Epidermal melanocyte (primary cell): Measurements from ENCODE around the gene ITGAE.
"Not testable (repeated sequence)": the region's sequence is repeated elsewhere in the genome, so short reads cannot be mapped to it uniquely, and the experiment has no call there.

Experiments used
- DNase-seq: peaks from one replicate; pipeline ENCODE4 v3.0.0; 2011; ENCODE audit warnings: low spot score; ENCODE audit not compliant: insufficient read length

ITGAE gene

DNA sequence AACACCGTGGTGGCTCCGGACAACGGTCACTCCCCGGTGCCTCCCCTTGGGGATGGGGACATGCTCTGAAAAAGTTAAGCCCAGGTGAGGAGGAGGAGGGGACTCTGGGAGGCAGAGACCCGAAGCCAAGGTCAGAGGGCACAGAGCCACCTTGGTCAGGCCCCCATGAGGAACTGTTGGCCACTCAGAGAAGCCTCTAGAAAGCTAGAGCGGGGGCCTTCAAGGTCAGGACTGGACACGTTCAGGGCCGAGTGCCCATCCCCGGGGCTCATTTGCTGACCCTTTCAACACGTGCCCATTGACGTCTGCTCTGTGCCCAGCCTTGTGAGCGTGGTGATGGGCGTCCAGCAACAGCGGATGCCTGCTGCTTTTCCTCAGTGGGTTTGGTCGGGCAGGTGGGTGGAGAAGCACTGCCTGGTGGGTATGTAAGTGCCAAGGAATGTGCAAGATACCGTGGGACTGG is 39.0 kb downstream of the ITGAE start:
- no peak for DNase-seq

DNA sequence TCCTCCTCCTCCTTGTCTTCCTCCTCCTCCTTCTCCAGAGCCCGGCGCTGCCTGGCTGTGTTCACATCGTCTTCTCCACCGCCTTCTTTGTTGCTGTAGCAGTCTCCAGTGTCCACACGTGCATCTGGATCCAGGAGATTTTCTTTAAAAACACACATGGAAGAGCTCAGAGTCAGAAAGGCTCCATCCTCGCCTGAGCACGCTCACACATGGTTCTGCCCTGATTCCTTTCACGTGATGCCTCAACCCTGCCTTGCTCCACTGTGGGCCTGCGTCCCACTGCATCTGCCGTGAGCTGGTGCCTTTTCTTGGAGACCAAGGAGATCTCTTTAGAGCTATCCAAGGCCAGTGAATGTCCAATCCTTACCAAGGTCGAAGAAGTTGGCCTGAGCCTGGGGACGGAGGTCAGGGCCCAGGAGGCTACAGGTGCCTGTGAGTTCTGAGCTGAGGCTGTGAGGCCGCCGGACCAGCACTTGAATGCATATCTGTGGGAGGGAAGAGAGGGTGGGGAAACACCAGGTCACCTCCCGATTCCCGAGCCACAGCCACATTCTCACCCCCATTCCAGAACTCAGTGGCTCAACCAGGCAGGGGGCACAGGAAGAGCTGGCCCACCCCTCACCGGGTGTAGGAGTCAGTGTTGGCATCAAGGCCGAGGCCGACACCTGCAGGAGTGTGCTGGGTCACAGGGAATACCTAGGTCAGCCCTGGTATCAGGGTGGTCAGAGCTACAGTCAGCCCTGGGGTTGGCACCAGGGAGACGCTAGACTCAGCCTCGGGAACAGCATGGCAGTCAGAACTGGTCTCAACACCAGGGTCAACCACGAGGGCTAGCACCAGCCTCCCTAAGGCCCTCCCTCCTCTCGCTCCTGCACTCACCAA is 39.7 kb downstream of the ITGAE start:
- no peak for DNase-seq

DNA sequence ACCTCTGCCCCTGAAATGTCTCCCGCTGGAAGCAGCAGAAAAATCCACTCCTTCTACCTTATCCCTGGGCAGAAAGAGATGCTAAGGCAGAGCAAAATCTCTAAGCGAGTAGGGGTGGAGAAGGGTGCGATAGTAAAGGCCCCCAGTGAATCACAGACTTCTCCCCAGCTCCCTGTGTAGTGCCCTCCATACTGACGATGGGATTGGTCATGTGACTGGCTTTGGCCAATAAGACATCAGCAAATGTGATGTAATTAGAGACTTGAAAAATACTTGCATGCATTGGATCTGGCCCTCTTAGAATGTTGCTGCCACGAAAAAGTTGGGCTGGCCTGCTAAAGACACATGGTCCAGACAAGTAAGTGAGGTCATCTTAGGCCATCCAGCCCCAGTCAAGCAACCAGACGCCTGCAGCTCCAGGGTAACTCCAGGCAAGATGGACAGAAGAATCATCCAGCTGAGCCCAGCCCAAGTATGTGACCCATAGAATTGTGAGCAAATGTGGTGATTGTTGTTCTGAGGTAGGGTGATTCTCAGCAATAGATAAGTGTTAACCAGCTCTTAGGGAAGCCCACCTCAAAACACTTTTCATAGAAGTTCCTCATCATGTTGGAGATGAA is 41.3 kb downstream of the ITGAE start:
- no peak for DNase-seq

DNA sequence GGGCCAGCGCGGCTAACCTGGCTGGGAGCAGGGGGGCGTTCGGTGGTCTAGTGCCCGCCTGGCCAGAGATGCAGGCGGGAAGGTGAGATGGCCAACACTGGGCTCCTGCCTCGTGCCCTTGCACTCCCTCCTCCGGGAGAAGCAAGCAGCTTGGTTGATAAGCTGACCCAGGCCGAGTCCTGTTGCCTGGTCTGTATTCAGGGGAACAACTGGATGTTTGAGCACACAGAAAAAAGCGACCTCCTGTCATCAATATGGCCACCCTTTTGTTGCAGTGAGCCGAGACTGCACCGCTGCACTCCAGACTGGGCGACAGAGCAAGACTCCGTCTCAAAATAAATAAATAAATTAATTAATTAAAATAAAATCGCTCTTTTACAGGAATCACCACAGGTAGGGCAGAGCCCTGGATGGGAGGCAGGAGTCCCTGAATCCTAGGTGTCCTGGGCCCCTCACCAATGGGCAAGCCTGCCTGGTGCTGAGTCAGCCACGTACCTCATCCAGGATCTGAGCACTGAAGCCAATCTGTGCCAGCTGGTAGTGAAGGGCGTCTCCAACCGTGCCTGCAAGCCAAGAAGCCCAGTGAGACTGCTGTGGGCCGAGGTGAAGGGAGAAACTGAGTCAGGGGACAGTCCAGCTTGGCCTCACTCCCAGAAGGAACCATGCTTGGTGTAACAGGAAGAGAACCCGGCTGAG is 45.5 kb downstream of the ITGAE start:
- DNase-seq, result no peak

DNA sequence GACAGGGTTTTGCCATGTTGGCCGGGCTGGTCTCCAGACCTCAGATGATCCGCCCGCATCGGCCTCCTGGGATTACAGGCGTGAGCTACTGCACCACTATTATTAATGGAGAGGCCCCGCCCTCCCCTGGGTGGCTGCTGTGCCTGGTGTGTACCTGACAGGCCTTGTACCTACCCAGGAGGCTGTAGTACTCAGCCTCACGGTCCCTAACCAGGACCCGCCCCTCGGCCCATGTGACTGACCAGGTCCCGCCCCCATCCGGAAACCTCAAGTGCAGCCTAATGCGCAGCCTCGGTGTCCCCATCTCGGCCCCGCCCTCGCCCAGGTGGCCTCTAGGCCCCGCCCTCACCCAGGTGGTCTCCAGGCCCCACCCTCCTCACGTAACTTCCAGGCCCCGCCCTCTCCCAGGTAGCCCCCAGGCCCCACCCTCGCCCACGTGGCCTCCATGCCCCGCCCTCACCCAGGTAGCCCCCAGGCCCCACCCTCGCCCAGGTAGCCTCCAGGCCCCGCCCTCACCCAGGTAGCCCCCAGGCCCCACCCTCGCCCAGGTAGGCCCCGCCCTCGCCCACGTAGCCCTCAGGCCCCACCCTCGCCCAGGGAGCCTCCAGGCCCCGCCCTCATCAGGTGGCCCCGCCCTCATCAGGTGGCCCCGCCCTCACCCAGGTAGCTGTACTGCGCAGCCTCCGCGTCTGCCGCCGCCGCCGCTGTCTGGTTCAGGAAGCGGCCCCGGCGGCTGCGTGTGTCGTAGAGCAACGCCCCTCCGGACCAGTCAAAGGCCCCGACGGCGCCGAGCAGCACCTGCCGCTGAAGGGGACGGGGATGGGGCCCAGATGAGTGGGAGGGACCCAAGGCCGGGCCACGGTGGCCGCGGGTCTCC is 46.3 kb downstream of the ITGAE start:
- no peak for DNase-seq

DNA sequence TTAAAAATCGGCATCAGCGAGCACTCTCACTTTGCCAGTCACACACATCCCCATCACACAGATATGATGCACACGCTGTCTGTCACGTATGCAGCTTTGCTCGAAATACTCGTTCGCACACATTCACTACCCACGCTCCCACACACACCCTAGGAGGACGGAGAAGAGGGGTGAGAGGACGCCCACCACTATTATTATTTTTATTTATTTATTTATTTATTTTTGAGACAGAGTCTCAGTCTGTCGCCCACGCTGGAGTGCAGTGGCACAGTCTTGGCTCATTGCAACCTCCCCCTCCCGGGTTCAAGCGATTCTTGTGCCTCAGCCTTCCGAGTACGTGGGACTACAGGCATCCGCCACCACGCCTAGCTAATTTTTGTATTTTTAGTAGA is 46.9 kb downstream of the ITGAE start:
- DNase-seq, result no peak

DNA sequence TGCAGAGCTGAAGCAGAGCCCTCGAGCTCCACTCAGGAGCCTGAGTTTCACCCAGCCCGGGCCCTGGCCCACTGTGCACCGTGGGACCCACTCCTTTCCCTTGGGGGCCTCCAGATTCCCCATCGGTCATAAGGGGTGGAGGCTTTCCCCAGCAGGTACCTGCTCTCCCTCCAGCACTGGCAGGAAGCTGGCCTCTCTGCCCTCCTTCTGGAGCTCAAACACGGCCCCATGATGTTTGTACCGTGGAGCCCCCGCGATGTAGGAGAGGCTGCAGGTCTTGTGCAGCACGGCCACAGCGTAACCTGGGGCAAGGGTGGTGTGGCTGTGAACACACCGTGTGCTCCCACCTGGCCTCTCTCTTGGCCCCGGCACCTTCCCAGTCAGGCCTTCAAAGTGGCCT is 47.4 kb downstream of the ITGAE start:
- no peak for DNase-seq

DNA sequence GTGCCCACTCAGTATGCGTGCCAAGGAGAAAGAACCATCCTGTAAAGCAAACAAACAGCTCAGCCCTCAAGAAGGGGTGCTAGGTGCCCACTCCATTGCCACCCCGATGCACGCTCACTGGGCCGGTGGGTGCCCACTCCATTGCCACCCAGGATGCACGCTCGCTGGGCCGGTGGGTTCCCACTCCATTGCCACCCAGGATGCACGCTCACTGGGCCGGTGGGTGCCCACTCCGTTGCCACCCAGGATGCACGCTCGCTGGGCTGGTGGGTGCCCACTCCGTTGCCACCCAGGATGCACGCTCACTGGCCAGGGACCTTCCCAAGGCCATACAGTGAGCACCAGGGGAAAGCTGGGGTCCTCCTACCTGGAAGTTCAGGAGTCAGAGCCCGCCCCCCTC is 49.2 kb downstream of the ITGAE start:
- no peak for DNase-seq

DNA sequence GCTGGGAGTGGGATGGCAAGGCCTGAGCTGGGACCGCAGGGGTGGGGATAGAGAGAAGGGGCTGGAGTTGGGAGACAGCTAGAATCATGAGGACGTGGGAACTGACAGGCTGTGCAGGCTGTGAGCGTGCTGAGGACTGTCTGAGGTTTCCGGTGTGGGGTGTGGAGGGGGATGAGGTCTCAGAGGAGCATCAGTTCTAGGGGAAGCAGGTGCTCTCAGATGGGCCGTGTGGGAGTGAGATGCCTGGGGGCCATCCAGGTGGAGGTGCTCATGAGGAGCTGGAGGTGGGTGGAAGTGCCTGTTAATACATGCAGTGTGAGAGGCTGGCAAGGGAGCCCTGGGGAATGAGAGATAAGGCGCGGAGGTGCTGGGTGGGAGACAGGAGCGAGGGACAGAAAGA is 50.1 kb downstream of the ITGAE start:
- DNase-seq, result no peak

DNA sequence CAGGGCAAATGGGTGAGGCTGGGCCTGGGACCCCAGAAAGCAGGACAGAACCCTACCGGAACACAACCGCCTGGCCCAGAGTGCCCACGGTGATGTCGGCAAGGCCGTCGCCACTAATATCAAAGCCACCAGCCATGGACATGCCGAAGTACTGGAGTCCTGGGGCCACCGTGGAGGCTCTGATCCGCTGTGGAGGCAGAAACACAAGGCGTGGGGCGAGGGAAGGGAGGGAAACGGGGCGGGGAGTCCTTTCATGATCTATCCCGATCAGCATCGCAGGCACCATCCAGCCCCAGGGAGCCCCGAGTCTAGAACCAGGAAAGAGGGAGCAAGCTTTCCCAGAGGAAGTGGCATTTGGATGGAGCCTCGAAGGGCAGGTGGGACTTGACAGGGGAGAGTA is 50.7 kb downstream of the ITGAE start:
- DNase-seq, result no peak

DNA sequence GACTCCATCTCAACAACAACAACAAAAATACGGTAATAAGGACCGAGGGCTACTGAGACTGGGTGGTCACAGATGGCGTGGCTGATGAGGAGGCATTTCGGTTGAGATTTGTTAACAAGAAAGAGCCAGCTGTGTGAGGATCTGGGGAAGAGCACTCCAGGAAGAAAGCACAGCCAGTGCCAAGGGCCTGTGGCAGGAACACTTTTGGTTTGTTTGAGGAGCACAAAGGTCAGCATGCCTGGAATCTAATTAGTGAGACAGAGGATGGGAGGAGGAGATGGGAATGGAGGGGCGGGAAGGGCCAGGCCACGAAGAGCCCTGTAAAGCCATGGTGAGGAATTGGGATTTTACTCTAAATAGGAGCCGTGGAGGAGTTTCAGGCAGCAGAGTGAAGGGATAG is 52.4 kb downstream of the ITGAE start:
- no peak for DNase-seq

DNA sequence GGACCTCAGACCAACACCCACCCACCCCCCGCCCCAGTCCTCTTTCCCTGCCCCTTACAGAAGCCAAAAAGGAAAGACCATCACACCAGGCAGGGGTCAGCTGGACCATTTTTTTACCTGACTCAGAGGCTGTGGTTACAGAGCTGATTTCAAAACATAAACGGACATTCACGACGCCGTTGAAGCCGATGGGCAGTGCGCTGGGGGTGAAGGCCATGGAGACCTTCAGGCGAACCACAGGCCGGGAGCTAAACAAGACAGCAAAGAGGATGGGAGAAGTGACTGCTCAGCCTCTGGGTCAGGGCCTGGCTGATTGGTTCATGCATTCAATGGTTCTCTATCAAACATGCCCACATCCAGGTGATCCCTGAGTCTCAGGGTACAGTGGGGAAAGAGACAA is 53.2 kb downstream of the ITGAE start:
- no peak for DNase-seq

DNA sequence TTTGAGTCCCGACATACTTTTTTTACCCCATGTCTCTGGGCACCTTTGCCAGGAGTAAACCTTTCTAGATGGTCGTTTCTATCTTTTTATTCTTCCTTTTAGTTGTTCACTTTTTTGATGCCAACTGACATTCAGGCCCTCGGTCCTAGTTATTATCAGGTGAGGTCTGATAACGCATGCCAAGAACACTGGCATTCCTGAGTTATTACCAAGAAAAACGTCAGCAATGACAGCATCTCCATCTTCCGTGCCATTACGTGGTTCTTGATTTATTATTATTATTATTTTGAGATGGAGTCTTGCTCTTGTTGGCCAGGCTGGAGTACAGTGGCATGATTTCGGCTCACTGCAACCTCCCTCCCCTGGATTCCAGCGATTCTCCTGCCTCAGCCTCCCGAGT is 55.9 kb downstream of the ITGAE start:
- no peak for DNase-seq

DNA sequence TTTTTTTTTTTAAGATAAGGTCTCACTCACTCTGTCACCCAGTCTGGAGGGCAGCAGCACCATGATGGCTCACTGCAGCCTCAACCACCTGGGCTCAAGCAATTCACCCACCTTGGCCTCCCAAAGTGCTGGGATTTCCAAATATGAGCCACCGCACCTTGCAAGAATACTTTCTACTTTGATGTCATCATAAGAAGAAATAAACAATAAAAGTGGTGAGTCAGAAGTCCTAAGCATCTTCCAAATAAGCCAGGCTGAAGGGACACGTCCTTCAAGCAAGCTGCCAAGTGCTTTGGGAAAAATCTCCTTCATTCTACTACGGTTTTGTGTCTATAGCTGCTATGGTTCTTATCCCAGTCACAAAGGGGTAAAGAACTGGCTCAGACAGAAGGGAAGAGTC is 57.0 kb downstream of the ITGAE start:
- no peak for DNase-seq

DNA sequence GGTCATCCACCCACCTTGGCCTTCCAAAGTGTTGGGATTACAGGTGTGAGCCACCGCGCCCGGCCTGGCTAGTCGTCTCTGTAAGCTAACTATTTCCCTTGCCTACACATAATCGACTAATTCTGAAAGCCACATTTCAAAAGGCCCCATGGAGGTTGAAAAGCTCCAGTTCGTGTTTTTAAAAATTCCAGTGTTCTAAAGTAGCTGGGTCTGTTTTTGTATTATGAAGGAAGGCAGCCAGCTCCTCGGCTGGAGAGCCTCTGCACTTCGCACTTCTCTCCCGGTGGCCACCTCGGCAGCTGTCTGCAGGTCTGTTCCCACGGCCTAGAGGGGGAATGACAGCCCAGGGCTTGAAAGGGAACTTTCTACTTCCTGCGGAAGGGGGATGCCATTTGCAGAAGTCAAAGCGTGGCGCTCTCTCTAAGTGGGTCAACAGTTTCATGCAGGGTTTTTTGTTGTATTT is 60.3 kb downstream of the ITGAE start:
- no peak for DNase-seq

DNA sequence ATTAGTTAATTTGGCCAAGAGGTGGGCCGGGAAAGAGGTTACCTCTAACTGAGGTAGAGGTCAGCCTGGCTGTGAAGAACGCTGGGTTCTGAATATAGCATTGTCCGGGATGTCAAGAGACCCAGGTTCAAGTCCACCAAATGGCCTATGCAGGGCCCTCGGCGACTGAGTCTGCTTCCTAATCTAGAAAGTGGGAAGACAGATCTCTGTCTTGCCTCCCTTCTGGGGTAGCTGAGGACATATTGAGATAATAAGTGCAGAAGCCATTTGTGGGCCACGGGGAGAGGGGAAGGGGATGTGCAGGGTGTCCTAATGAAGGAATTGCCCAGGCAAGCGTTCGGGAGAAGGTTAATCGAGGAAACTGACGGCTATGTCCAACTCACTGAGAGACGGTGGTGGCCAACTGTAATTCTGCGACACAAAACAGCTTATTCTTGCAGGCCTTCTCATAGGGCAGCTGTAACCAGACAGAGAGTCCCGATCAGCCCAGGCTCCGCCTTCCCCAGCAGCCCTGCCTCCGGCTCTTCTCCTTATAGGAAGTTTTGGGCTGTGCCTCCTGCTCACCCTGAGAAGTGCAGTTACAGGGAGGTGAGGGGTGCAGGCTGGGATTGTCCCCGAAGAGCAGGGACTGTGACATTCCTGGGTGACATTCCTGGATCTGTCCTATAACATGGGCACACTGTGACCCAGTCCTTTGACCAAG is 61.4 kb downstream of the ITGAE start:
- DNase-seq, result no peak

DNA sequence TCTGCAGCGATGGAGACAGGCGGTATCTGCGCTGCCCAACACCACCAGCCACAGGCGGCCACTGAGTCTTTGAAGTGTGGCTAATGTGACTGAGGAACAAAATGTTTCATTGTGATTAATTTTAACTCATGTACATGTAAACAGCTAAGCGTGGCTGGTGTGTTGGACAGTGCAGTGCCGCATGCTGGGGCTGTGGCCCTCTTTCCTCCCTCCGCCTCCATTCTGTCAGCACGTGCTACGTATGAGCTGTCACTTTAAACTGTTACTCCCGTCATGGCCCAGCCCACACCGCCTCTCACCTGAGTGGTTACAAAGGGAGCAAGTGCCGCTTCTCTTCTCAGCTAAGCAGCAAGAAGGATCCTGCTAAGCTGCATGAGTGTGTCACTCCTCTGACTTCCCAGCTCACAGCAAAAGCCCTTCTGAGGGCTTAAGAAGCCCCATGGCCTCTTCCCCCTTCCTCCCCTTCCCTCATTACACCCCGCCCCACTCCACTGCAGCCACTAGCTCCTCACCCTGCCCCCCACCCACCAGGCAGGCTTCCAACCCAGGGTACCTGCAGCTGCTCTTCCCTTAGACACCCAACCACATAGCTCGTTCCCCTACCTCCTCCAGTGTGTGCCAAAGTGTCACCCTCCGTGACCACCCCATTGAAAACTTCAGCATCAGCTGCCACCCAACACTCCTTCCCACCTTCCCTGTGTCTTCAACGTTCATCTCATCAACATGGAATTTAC is 62.3 kb downstream of the ITGAE start:
- DNase-seq, result no peak

DNA sequence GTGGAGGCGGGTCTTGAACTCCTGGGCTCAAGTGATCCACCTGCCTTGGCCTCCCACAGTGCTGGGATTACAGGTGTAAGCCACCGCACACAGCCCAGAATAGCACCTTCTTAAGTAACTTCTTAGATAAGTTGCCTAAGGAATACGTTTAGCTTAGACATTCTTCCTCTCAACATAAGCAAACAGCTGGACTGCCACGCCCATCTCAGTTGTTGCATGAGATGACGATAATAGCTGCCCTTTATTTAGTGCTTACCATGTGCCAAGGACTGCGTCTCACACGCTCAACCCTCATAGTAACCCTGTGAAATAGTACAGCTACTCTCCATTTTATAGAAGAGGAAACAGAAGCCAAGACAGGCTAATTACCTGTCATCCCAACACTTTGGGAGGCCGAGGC is 65.5 kb downstream of the ITGAE start:
- DNase-seq, result no peak

DNA sequence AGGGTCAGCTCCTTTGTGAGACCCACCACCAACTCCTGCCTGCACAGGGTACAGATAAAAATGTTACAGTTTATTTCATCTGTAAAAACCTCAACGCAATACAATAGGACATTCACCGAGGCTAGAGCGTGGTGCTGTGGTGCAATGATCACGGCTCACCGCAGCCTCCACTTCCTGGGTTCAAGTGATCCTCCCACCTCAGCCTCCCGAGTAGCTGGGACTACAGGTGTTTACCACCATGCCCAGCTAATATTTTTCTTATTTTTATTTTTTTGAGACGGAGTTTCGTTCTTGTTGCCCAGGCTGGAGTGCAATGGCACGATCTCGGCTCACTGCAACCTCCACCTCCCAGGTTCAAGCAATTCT is 66.1 kb downstream of the ITGAE start:
- DNase-seq, result not testable (repeated sequence)

DNA sequence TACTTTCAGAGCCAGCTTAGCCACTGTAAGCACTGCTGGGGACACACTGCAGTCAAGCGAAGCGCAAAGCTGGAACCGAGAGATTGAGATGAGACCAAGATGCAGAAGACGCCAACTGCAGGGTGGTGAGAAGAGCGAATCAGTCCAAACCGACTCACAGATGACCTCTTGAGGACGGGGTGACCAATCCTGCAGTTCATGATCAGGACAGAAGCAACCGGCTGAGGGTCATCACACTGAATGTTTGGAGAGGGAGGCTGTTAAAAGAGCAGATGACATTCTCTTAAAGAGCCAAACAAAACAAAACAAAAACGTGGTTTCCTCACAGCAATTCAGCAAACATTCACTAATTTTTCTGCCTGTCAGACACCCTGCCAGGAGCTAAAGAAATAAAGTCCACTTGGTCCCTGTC is 68.8 kb downstream of the ITGAE start:
- DNase-seq, result no peak
